T1000 (cell line): ENCODE measurements around the gene BZW1.

Experiments used
- DNase-seq: peaks from one replicate; lab custom pipeline; 2025; ENCODE audit warnings: mixed read lengths; lab: John Stamatoyannopoulos, UW

The BZW1 gene

GRCh38 chr2:200839513-200839912 is 27.8 kb downstream of the BZW1 start:
- no peak for DNase-seq

GRCh38 chr2:200843993-200844948 is 32.6 kb downstream of the BZW1 start:
- DNase-seq: no peak

- DNase-seq: no peak
These were observed 33.5 kb downstream of the BZW1 start for GRCh38 chr2:200845194-200845593.

- DNase-seq: no peak
These were observed 34.1 kb downstream of the BZW1 start for GRCh38 chr2:200845669-200846325.

GRCh38 chr2:200847269-200847668 is 35.6 kb downstream of the BZW1 start:
- DNase-seq: no peak

GRCh38 chr2:200847939-200848338 is 36.2 kb downstream of the BZW1 start:
- DNase-seq: no peak

GRCh38 chr2:200850512-200851256 is 39.0 kb downstream of the BZW1 start:
- no peak for DNase-seq

- no peak for DNase-seq
These were observed 39.9 kb downstream of the BZW1 start for GRCh38 chr2:200851398-200852248.

- DNase-seq: no peak
These were observed 40.9 kb downstream of the BZW1 start for GRCh38 chr2:200852605-200853004.

GRCh38 chr2:200856806-200857205 is 45.1 kb downstream of the BZW1 start:
- DNase-seq: no peak

- no peak for DNase-seq
These were observed 48.5 kb downstream of the BZW1 start for GRCh38 chr2:200860092-200860795.

- DNase-seq: no peak
These were observed 50.0 kb downstream of the BZW1 start for GRCh38 chr2:200861617-200862155.

- DNase-seq: no peak
These were observed 50.9 kb downstream of the BZW1 start for GRCh38 chr2:200862532-200863000.

GRCh38 chr2:200863782-200864175 is 52.1 kb downstream of the BZW1 start:
- DNase-seq: no peak

GRCh38 chr2:200864176-200865034 is 52.7 kb downstream of the BZW1 start, which contains the start of gene CLK1:
TSS of gene CLK1 (minus strand) at chr2:200864658. CDS start at chr2:200861862, 2,796 bp downstream.
- peak; percentile 85 for DNase-seq

GRCh38 chr2:200869014-200869413 is 57.3 kb downstream of the BZW1 start:
- DNase-seq: no peak

GRCh38 chr2:200871151-200871550 is 59.4 kb downstream of the BZW1 start:
- no peak for DNase-seq

GRCh38 chr2:200873560-200873959 is 61.9 kb downstream of the BZW1 start:
- no peak for DNase-seq
